Measurements from ENCODE around the gene WDR36. TPM values are rescaled to one million over a fixed set of nuclear protein-coding genes. Genes with fewer than 3 reads are reported as not detected.
A peak's percentile ranks its signal among the peaks of the same experiment; 100 is the strongest.

The WDR36 gene
- total and polyA plus RNA-seq, 2 of the 8 experiments (the other 6 are each of a cell fraction or from before 2014, with no cell fraction given) = 9.3 to 41.8 TPM

DNA sequence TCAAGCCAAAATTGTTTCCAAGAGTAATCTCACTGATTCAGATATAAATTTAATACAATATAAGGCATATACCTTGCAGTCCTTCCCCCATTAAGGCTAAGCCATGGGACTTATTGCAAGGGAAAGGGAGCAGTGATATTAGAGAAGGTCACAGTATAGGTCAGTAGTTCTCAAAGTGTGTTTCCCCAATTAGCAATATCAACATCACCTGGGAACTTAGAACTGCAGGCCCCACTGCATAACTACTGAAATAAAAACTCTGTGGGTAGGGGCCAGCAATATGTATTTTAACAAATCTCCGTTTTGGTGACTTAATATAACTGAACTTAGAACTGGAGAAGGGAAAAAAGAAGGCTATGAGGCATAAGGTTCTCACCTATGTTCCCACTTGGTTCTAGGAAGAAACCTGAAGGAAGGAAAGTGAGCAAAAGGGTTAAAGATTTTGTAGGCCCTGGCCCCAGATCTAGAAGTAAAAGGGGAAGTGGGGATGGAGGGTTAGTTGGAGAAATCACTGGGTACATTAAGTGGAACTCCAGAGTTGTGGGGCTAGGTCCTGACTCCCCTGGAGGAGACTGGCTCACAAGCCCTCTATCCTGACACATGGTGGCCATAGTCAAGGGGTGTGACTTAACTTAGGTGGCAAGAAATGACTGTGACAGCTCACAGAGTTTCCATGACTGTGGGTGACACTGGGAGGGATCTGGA is 40.7 kb downstream of the WDR36 start:
- no peak overlapping the region for H3K23ac ChIP-seq (ENCODE audit: insufficient read length)
- H2AK5ac ChIP-seq (ENCODE audit: low read depth, low read length) = 0 out of 2 replicates have a peak overlapping the region, but pooled peaks have one; percentile 18
- H3K18ac ChIP-seq (ENCODE audit: extremely low read depth, low read length) = no peak overlapping the region; the same call in 1 of the 2 replicates
- no peaks in the 10 kb centered on the region for H4K20me1 ChIP-seq (replicated peaks in 1 of 2; ENCODE audit: control insufficient read depth in 1 of 2, insufficient read depth in 2 of 2, low read length in 2 of 2)
- H2BK120ac ChIP-seq (replicated peaks; ENCODE audit: low read depth, low read length) = no peak overlapping the region
- no peak overlapping the region for H4K8ac ChIP-seq (ENCODE audit: extremely low read depth, insufficient read depth, low read length)
- no peak overlapping the region for H2BK15ac ChIP-seq (ENCODE audit: low read length)
- no peak overlapping the region for H2BK5ac ChIP-seq (ENCODE audit: low read depth, low read length)
- H3K56ac ChIP-seq (replicated peaks; ENCODE audit: insufficient read length, low read depth, low read length) = no peak overlapping the region
- H3K36me3 ChIP-seq (ENCODE audit: control insufficient read depth in 2 of 4, insufficient read depth in 4 of 4, low read length in 3 of 4) = no peaks in the 10 kb centered on the region; a peak in 1 of 8 replicates
- H2BK12ac ChIP-seq (ENCODE audit: low read depth, low read length) = peak overlapping the region; percentile 75; the same call in 1 of the 2 replicates
- FAIRE-seq (no peak), DNase-seq (ENCODE audit: low read depth in 1 of 2, low spot score in 2 of 2) (no peak)
- peak overlapping the region; percentile 10 for H4K91ac ChIP-seq (replicated peaks; ENCODE audit: insufficient read length, low read length)
- no peak overlapping the region for H3K27ac ChIP-seq (ENCODE audit: low read depth, low read length)
- no peak overlapping the region for H3K4me2 ChIP-seq (ENCODE audit: insufficient read depth in 1 of 2, low read depth in 2 of 2, low read length in 2 of 2)
- H3K4me3 ChIP-seq (ENCODE audit: extremely low read depth in 1 of 4, insufficient read depth in 2 of 4, low read depth in 3 of 4, low read length in 4 of 4) = no peak overlapping the region
- no peaks in the 10 kb centered on the region for H3K9me3 ChIP-seq (ENCODE audit: insufficient read depth in 2 of 2, low read depth in 1 of 2, low read length in 1 of 2)
- H3K9ac ChIP-seq (replicated peaks in 1 of 4; ENCODE audit: extremely low read depth in 1 of 4, low read depth in 3 of 4, low read length in 3 of 4) = no peak overlapping the region
- H2BK20ac ChIP-seq (ENCODE audit: low read length) = no peak overlapping the region; the same call in 1 of the 2 replicates
- H3K4ac ChIP-seq (replicated peaks; ENCODE audit: insufficient read length, low read depth, low read length) = no peak overlapping the region
- H4K5ac ChIP-seq (ENCODE audit: insufficient read length, low read depth, low read length) = no peak overlapping the region
- H3K4me1 ChIP-seq (replicated peaks in 1 of 4; ENCODE audit: control insufficient read depth in 3 of 4, insufficient read depth in 4 of 4, low read length in 3 of 4) = peaks cover 3 to 14% (median 7%) of the 10 kb centered on the region in 4 experiments
- H3K79me1 ChIP-seq (ENCODE audit: low read depth, low read length) = no peaks in the 10 kb centered on the region
- WGBS, 2 experiments (ENCODE audit: extremely low coverage in 1 of 2, insufficient coverage in 1 of 2, insufficient read length in 1 of 2, insufficient replicate concordance in 2 of 2, low coverage in 1 of 2, low lambda C conversion rate in 2 of 2, missing lambda C conversion rate in 1 of 2) = 100% methylated on average over 1 of the region's 1 CpG; no CpG with 5 or more reads in 1 of the 2 experiments
- H3K14ac ChIP-seq (ENCODE audit: insufficient read length) = no peak overlapping the region
- POLR2A ChIA-PET (ENCODE audit: partially characterized antibody) = no interaction called here
- no peak overlapping the region for H2AFZ ChIP-seq (ENCODE audit: low read length)
- TF ChIP-seq POLR2A (IDR thresholded peaks at IDR 0.05; ENCODE audit: control extremely low read depth in 1 of 2, low read depth in 2 of 2, low read length in 2 of 2) (no peak), CHD1 (IDR thresholded peaks at IDR 0.05; ENCODE audit: low read depth, low read length) (no peak), POLR2AphosphoS5 (IDR thresholded peaks at IDR 0.05; ENCODE audit: low read depth, low read length) (no peak), NRF1 (IDR thresholded peaks at IDR 0.05; ENCODE audit: low read depth, low read length) (no peak), ATF3 (IDR thresholded peaks at IDR 0.05; ENCODE audit: insufficient read depth, low read depth, low read length) (no peak), RBBP5 (IDR thresholded peaks at IDR 0.05; ENCODE audit: borderline replicate concordance, low read depth, low read length) (no peak), CBX5 (IDR thresholded peaks at IDR 0.05; ENCODE audit: low read depth, low read length) (no peak), EGR1 (IDR thresholded peaks at IDR 0.05; ENCODE audit: borderline replicate concordance, low read depth, low read length) (no peak)
- TF ChIP-seq, protein P1, sequence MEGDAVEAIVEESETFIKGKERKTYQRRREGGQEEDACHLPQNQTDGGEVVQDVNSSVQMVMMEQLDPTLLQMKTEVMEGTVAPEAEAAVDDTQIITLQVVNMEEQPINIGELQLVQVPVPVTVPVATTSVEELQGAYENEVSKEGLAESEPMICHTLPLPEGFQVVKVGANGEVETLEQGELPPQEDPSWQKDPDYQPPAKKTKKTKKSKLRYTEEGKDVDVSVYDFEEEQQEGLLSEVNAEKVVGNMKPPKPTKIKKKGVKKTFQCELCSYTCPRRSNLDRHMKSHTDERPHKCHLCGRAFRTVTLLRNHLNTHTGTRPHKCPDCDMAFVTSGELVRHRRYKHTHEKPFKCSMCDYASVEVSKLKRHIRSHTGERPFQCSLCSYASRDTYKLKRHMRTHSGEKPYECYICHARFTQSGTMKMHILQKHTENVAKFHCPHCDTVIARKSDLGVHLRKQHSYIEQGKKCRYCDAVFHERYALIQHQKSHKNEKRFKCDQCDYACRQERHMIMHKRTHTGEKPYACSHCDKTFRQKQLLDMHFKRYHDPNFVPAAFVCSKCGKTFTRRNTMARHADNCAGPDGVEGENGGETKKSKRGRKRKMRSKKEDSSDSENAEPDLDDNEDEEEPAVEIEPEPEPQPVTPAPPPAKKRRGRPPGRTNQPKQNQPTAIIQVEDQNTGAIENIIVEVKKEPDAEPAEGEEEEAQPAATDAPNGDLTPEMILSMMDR (IDR thresholded peaks at IDR 0.05; ENCODE audit: control extremely low read depth in 1 of 3, insufficient read depth in 1 of 3, low read depth in 1 of 3, low read length in 3 of 3) = no peak
- H3K27me3 ChIP-seq (replicated peaks in 1 of 4; ENCODE audit: control insufficient read depth in 3 of 4, extremely low read depth in 1 of 4, insufficient read depth in 3 of 4, low read length in 3 of 4) = no peaks in the 10 kb centered on the region
- H3K23me2 ChIP-seq (ENCODE audit: low read depth, low read length) = no peaks in the 10 kb centered on the region
- CTCF ChIA-PET (ENCODE audit: partially characterized antibody) = no interaction called here
- no peaks in the 10 kb centered on the region for H3K79me2 ChIP-seq (ENCODE audit: control insufficient read depth in 1 of 2, insufficient read depth in 2 of 2, low read length in 2 of 2)
